CD14-positive monocyte (primary cell): ENCODE measurements around the gene CFHR2. TPM values are rescaled to one million over a fixed set of nuclear protein-coding genes. Genes with fewer than 3 reads are reported as not detected.

Source experiments
- DNase-seq, 3 donors: peaks; one replicate each; pipeline ENCODE4 v3.0.0-alpha.2; 2011 to 2022
- H2AFZ ChIP-seq: 2 replicates; pipeline ENCODE4 v1.6.0; 2012; ENCODE audit warnings: mild to moderate bottlenecking, low read depth, low read length, inconsistent platforms; ENCODE audit not compliant: insufficient read depth, poor library complexity, severe bottlenecking
- H3K27ac ChIP-seq, 2 donors: 1 replicate in 1 of 2; 2 replicates in 1 of 2; pipeline ENCODE4 v1.5.1; 2012 to 2013; ENCODE audit warnings: low read length in 2 of 2, control low read depth in 1 of 2, inconsistent platforms in 1 of 2, low read depth in 1 of 2, mild to moderate bottlenecking in 1 of 2
- H3K27me3 ChIP-seq, 2 donors: one replicate each; pipeline versions ENCODE4 v1.6.0 to v1.6.1; 2011 to 2013; ENCODE audit warnings: low read length in 2 of 2; ENCODE audit not compliant: control insufficient read depth in 2 of 2, insufficient read depth in 2 of 2
- H3K36me3 ChIP-seq, 2 donors: replicated peaks in 1 of 2; 1 replicate in 1 of 2; 2 replicates in 1 of 2; pipeline versions ENCODE4 v1.5.1 to v1.6.1; 2012 to 2013; ENCODE audit warnings: low read length in 2 of 2, control low read depth in 1 of 2, inconsistent platforms in 1 of 2, mild to moderate bottlenecking in 1 of 2; ENCODE audit not compliant: insufficient read depth in 2 of 2, control insufficient read depth in 1 of 2
- H3K4me1 ChIP-seq, 2 donors: 1 replicate in 1 of 2; 2 replicates in 1 of 2; pipeline versions ENCODE4 v1.5.1 to v1.6.1; 2012 to 2013; ENCODE audit warnings: low read length in 2 of 2, control low read depth in 1 of 2, inconsistent platforms in 1 of 2, mild to moderate bottlenecking in 1 of 2, moderate library complexity in 1 of 2; ENCODE audit not compliant: insufficient read depth in 2 of 2, control insufficient read depth in 1 of 2
- H3K4me2 ChIP-seq: replicated peaks from 2 replicates; pipeline ENCODE3; 2012; ENCODE audit warnings: low read length, moderate library complexity, mild to moderate bottlenecking; ENCODE audit not compliant: poor library complexity, severe bottlenecking; ENCODE audit errors: extremely low read depth
- H3K4me3 ChIP-seq, 3 experiments: fragments of 200-600 bp in 1 of 3; sonication (generic) in 1 of 3; replicated peaks in 1 of 3; 1 replicate in 2 of 3; 2 replicates in 1 of 3; pipeline ENCODE4 v1.5.1; 2011 to 2013; ENCODE audit warnings: low read length in 3 of 3, mild to moderate bottlenecking in 3 of 3, control low read depth in 2 of 3, low read depth in 2 of 3, inconsistent platforms in 1 of 3, moderate library complexity in 1 of 3
- H3K79me2 ChIP-seq: 2 replicates; pipeline ENCODE4 v1.6.0; 2012; ENCODE audit warnings: mild to moderate bottlenecking, control low read depth, inconsistent platforms, low read length, moderate library complexity; ENCODE audit not compliant: insufficient read depth
- H3K9ac ChIP-seq: 2 replicates; pipeline ENCODE4 v1.6.0; 2017; ENCODE audit warnings: low read length, mild to moderate bottlenecking; ENCODE audit not compliant: insufficient read depth, poor library complexity, severe bottlenecking
- H3K9me3 ChIP-seq, 2 donors: replicated peaks in 1 of 2; 1 replicate in 1 of 2; 2 replicates in 1 of 2; pipeline versions ENCODE4 v1.5.1 to v1.6.1; 2012 to 2013; ENCODE audit warnings: low read length in 2 of 2, control low read depth in 1 of 2; ENCODE audit not compliant: control insufficient read depth in 1 of 2, insufficient read depth in 1 of 2
- H4K20me1 ChIP-seq: 2 replicates; pipeline ENCODE4 v1.6.0; 2012; ENCODE audit warnings: mild to moderate bottlenecking, low read length, control low read depth, moderate library complexity; ENCODE audit not compliant: insufficient read depth
- H3K27ac Mint-ChIP-seq, 7 donors: one replicate each; pipeline ENCODE4 v1.8.0; 2020; ENCODE audit warnings: mild to moderate bottlenecking in 7 of 7, mixed read lengths in 7 of 7, moderate library complexity in 6 of 7, inconsistent platforms in 2 of 7
- H3K27me3 Mint-ChIP-seq, 3 donors: one replicate each; pipeline ENCODE4 v1.8.0; 2021 to 2022; ENCODE audit warnings: low read depth in 3 of 3, mild to moderate bottlenecking in 3 of 3, mixed read lengths in 3 of 3, moderate library complexity in 3 of 3, inconsistent platforms in 1 of 3
- H3K36me3 Mint-ChIP-seq, 2 donors: one replicate each; pipeline ENCODE4 v1.8.0; 2020; ENCODE audit warnings: mixed read lengths in 2 of 2, inconsistent platforms in 1 of 2, mild to moderate bottlenecking in 1 of 2
- H3K4me1 Mint-ChIP-seq: one replicate; pipeline ENCODE4 v1.8.0; 2020; ENCODE audit warnings: mild to moderate bottlenecking, mixed read lengths
- H3K4me3 Mint-ChIP-seq, 2 donors: one replicate each; pipeline ENCODE4 v1.8.0; 2020; ENCODE audit warnings: mild to moderate bottlenecking in 2 of 2, mixed read lengths in 2 of 2, moderate library complexity in 1 of 2
- H3K9me3 Mint-ChIP-seq, 7 donors: one replicate each; pipeline ENCODE4 v1.8.0; 2020 to 2022; ENCODE audit warnings: mixed read lengths in 7 of 7, mild to moderate bottlenecking in 6 of 7, moderate library complexity in 6 of 7, inconsistent platforms in 2 of 7
- CTCF ChIP-seq: fragments of 200-600 bp; IDR thresholded peaks from one replicate; pipeline ENCODE4 v1.8.0; 2022; ENCODE audit warnings: antibody characterized with exemption, mild to moderate bottlenecking
- WGBS: methylation state at CpG from one replicate; pipeline ENCODE4 v1.1.5; 2013; ENCODE audit warnings: missing lambda C conversion rate; ENCODE audit not compliant: insufficient coverage; 5-methylcytosine and 5-hydroxymethylcytosine counted together
- intact Hi-C, 2 donors: fragments of 100-400 bp; cut with micrococcal nuclease; formaldehyde crosslinking; loops; one replicate each; pipeline versions ENCODE4 v1.15.0 to v1.15.1; 2023
- polyA plus RNA-seq, 3 donors: library from polyadenylated mRNA; depleted of rRNA in 1 of 3; unstranded in 2 of 3; stranded (reverse) in 1 of 3; fragments of 300-500 nt in 2 of 3; fragments of >200 nt in 1 of 3; fragmentation: Illumina TruSeq in 2 of 3; gene quantifications; 1 replicate in 2 of 3; 2 replicates in 1 of 3; pipeline ENCODE4 v1.2.3, GENCODE V29; 2012 to 2021

CFHR2 gene
- polyA plus RNA-seq, 3 donors = not detected

DNA sequence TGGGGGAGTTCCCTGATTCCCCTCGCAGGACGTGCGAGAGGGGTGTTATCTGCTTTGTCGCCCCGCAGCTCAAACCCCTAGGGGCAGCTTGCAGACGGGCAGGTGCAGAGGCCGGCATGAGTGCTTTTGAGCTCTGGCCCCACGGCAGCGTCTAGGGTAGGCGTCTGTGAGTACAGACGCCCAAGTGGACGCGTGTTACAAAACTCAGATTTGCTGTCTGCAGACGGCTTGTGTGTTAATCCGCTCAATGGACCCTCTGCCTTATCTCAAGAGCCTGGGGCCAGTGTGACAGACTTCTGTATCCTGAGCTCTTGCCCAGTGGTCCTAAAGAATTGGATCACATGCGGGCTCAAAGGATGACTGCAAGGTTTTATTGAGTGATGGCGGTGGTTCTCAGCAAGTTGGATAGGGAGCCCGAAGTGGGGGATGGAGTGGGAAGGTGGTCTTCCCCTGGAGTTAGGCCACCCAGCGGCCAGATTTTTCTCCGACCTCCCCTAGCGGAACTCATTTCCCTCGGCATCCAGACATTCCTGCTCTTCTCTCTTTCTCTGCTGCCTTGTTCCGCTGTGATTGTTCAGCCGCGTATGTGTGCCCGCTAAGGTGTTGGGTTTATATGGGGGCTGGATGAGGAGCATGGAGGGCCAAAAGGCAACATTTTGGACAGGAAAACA, 46.2 kb upstream of the CFHR2 start:
- H3K36me3 ChIP-seq = no peaks in the 10 kb centered on the region
- H3K4me2 ChIP-seq = no peak overlapping the region
- no peak overlapping the region for H3K27ac ChIP-seq
- no peak overlapping the region for H2AFZ ChIP-seq
- WGBS = 23% methylated on average over 17 of the region's 26 CpGs
- no peaks in the 10 kb centered on the region for H3K36me3 Mint-ChIP-seq
- TF ChIP-seq CTCF = no peak
- peaks cover 0 to 5% (median 2%) of the 10 kb centered on the region in 7 donors for H3K9me3 Mint-ChIP-seq
- peaks cover 0 to 9% of the 10 kb centered on the region in 2 donors for H3K27me3 ChIP-seq
- H3K79me2 ChIP-seq = no peaks in the 10 kb centered on the region
- H3K4me3 Mint-ChIP-seq = no peak overlapping the region
- H3K4me3 ChIP-seq = no peak overlapping the region
- H3K9ac ChIP-seq = no peak overlapping the region
- no peaks in the 10 kb centered on the region for H3K9me3 ChIP-seq
- DNase-seq = no peak
- no peaks in the 10 kb centered on the region for H3K4me1 Mint-ChIP-seq
- intact Hi-C loops = no loop called here
- no peaks in the 10 kb centered on the region for H4K20me1 ChIP-seq
- no peak overlapping the region for H3K27ac Mint-ChIP-seq
- no peaks in the 10 kb centered on the region for H3K4me1 ChIP-seq
- H3K27me3 Mint-ChIP-seq = peaks cover 7 to 15% (median 9%) of the 10 kb centered on the region in 3 donors

- Mint-ChIP-seq H3K9me3 (peaks cover 0 to 6% (median 2%) of the 10 kb centered on the region in 7 donors), H3K27me3 (peaks cover 3 to 7% (median 4%) of the 10 kb centered on the region in 3 donors), H3K36me3 (no peaks in the 10 kb centered on the region), H3K27ac (no peak overlapping the region), H3K4me1 (no peaks in the 10 kb centered on the region), H3K4me3 (no peak overlapping the region)
- intact Hi-C loops = no loop called here
- Histone ChIP-seq H3K79me2 (no peaks in the 10 kb centered on the region), H2AFZ (no peak overlapping the region), H3K4me2 (no peak overlapping the region), H3K4me3 (no peak overlapping the region), H3K36me3 (no peaks in the 10 kb centered on the region), H3K4me1 (no peaks in the 10 kb centered on the region), H4K20me1 (no peaks in the 10 kb centered on the region), H3K9me3 (peaks cover 0 to 3% of the 10 kb centered on the region in 2 donors), H3K9ac (no peak overlapping the region), H3K27ac (no peak overlapping the region), H3K27me3 (peaks cover 0 to 5% of the 10 kb centered on the region in 2 donors)
- no peak for TF ChIP-seq CTCF
- no CpG with 5 or more reads among the region's 2 CpGs for WGBS
- DNase-seq = no peak
Observed at GRCh38 chr1:196902344-196902743, 41.2 kb upstream of the CFHR2 start.
